ENCODE measurements around the gene COX4I2.
A peak's percentile ranks its signal among the peaks of the same experiment; 100 is the strongest.

The COX4I2 gene

DNA sequence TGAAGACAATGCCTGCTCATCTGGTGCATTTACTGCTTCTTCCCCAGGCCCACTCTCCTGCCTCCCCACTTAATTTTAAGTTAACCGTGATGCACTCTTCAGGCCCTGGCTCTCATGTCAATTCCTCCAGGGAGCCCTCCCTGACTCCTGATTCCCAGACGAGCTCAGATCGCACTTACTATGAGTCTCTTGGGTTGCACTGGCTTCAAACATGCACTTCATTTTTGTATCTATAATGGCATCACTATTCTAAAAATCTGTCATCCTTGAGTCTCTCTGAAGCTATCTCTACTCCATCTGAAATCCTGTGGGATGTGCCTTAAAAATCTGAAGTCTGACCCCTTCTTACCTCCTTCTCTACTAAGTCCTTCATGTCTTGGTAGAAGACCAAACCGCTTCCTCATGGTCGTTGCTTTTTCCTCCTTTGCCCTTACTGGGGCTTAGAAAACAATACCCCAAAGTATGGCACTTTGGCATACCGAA lies 24.7 kb downstream of the COX4I2 start:
- no peaks in the 10 kb centered on the region for H3K9me2 ChIP-seq (replicated peaks; ENCODE audit: insufficient read depth, low read length)
- H3K27ac ChIP-seq (ENCODE audit: low read length) = peak overlapping the region; percentile 52; the same call in 1 of the 2 replicates
- DNase-seq = no peak
- H3K9me3 ChIP-seq (replicated peaks; ENCODE audit: insufficient read depth, low read length) = no peaks in the 10 kb centered on the region
- peaks cover 50% of the 10 kb centered on the region for H3F3A ChIP-seq (ENCODE audit: insufficient read depth, low read length)
- H3K36me3 ChIP-seq (replicated peaks; ENCODE audit: insufficient read depth, low read length) = peaks cover 14% of the 10 kb centered on the region
- peaks cover 44% of the 10 kb centered on the region for H3K79me2 ChIP-seq (ENCODE audit: low read length)
- peak overlapping the region; percentile 57 for H3K4me2 ChIP-seq (ENCODE audit: low read depth, low read length)
- H4K20me1 ChIP-seq (ENCODE audit: insufficient read depth, low read length) = no peaks in the 10 kb centered on the region
- TF ChIP-seq, protein P1, sequence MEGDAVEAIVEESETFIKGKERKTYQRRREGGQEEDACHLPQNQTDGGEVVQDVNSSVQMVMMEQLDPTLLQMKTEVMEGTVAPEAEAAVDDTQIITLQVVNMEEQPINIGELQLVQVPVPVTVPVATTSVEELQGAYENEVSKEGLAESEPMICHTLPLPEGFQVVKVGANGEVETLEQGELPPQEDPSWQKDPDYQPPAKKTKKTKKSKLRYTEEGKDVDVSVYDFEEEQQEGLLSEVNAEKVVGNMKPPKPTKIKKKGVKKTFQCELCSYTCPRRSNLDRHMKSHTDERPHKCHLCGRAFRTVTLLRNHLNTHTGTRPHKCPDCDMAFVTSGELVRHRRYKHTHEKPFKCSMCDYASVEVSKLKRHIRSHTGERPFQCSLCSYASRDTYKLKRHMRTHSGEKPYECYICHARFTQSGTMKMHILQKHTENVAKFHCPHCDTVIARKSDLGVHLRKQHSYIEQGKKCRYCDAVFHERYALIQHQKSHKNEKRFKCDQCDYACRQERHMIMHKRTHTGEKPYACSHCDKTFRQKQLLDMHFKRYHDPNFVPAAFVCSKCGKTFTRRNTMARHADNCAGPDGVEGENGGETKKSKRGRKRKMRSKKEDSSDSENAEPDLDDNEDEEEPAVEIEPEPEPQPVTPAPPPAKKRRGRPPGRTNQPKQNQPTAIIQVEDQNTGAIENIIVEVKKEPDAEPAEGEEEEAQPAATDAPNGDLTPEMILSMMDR (IDR thresholded peaks at IDR 0.05; ENCODE audit: low read length) = no peak
- no peak for TF ChIP-seq EZH2phosphoT487 (IDR thresholded peaks at IDR 0.05; ENCODE audit: low read length)
- TF ChIP-seq EZH2 (optimal IDR thresholded peaks at IDR 0.05; ENCODE audit: low read depth, low read length) = no peak
- H2AFZ ChIP-seq (ENCODE audit: low read length) = no peak overlapping the region
- peaks cover 47% of the 10 kb centered on the region for H3K4me1 ChIP-seq (ENCODE audit: low read length)
- H3K4me3 ChIP-seq (ENCODE audit: low read length) = 0 out of 2 replicates have a peak overlapping the region, but pooled peaks have one; percentile 5
- no peak overlapping the region; the same call in 1 of the 2 replicates for H3K9ac ChIP-seq (ENCODE audit: low read length)
- H3K27me3 ChIP-seq (replicated peaks; ENCODE audit: insufficient read depth, low read length) = no peaks in the 10 kb centered on the region

DNA sequence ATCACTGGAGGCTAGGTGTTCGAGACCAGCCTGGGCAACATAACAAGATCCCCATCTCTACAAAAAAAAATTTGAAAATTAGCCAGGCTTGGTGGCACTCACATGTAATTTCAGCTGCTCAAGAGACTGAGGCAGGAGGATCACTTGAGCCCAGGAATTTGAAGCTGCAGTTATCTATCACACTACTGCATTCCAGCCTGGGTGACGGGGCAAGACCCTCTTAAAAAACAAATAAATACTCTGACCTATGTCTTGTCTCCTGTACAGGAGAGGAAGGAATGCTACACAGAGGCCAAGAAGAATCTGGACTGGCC lies 25.8 kb downstream of the COX4I2 start:
- TF ChIP-seq, protein P1 (IDR thresholded peaks at IDR 0.05; ENCODE audit: low read length) = no peak
- peaks cover 59% of the 10 kb centered on the region for H3F3A ChIP-seq (ENCODE audit: insufficient read depth, low read length)
- peaks cover 56% of the 10 kb centered on the region for H3K4me1 ChIP-seq (ENCODE audit: low read length)
- peaks cover 14% of the 10 kb centered on the region for H3K36me3 ChIP-seq (replicated peaks; ENCODE audit: insufficient read depth, low read length)
- no peaks in the 10 kb centered on the region for H3K27me3 ChIP-seq (replicated peaks; ENCODE audit: insufficient read depth, low read length)
- no peak overlapping the region for H2AFZ ChIP-seq (ENCODE audit: low read length)
- peaks cover 54% of the 10 kb centered on the region for H3K79me2 ChIP-seq (ENCODE audit: low read length)
- no peak overlapping the region for H3K9ac ChIP-seq (ENCODE audit: low read length)
- DNase-seq = no peak
- no peak overlapping the region; the same call in 1 of the 2 replicates for H3K27ac ChIP-seq (ENCODE audit: low read length)
- peaks cover 7% of the 10 kb centered on the region; the same call in 1 of the 2 replicates for H4K20me1 ChIP-seq (ENCODE audit: insufficient read depth, low read length)
- H3K9me2 ChIP-seq (replicated peaks; ENCODE audit: insufficient read depth, low read length) = no peaks in the 10 kb centered on the region
- H3K4me2 ChIP-seq (ENCODE audit: low read depth, low read length) = 0 out of 2 replicates have a peak overlapping the region, but pooled peaks have one; percentile 4
- no peak overlapping the region for H3K4me3 ChIP-seq (ENCODE audit: low read length)
- H3K9me3 ChIP-seq (replicated peaks; ENCODE audit: insufficient read depth, low read length) = no peaks in the 10 kb centered on the region

DNA sequence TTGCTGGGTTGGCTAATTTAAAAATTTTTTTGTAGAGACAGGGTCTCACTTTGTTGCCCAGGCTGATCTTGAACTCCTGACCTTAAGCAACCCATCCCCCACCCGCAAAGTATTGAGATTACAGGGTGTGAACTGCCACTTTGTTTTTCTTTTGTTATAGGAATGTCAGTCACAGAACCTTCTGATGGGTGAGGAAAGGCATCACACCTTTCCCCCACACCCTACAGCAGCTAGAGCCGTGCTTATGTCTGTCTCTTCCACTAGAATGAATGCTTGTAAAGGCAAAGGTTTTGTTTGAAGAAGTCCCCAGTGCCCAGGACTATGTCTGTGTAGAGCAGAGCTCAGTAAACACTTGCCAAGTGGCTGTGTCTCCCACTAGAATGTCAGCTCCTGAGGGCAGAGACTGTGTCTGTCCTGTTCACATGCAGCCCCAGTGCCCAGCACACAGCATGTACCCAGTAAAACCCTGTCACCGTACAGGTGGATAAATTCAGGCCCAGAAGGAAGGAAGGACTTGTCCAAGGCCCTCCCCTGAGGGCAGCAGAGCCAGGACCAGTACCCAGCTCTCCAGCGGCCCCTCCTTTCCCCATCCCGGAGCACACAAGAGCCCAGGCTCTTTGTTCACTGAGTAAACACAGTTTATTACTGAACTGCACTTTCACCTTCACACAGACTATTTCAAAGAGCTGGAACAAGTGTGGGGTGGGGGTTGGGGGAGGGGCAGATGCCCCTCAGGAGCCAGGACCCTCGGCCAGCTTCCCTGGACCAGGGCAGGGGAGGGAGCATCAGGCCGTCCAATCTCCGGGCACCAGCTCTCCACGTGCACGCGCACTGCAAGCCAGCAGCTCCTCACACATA lies 26.4 kb downstream of the COX4I2 start:
- H3K79me2 ChIP-seq (ENCODE audit: low read length) = peaks cover 60% of the 10 kb centered on the region
- no peak overlapping the region for H3K4me2 ChIP-seq (ENCODE audit: low read depth, low read length)
- H3F3A ChIP-seq (ENCODE audit: insufficient read depth, low read length) = peaks cover 61% of the 10 kb centered on the region
- H3K9ac ChIP-seq (ENCODE audit: low read length) = no peak overlapping the region
- H3K36me3 ChIP-seq (replicated peaks; ENCODE audit: insufficient read depth, low read length) = peaks cover 14% of the 10 kb centered on the region
- H3K27ac ChIP-seq (ENCODE audit: low read length) = peak overlapping the region; percentile 48; the same call in 1 of the 2 replicates
- H3K4me3 ChIP-seq (ENCODE audit: low read length) = no peak overlapping the region
- H3K9me2 ChIP-seq (replicated peaks; ENCODE audit: insufficient read depth, low read length) = no peaks in the 10 kb centered on the region
- no peak overlapping the region for H2AFZ ChIP-seq (ENCODE audit: low read length)
- TF ChIP-seq EZH2 (optimal IDR thresholded peaks at IDR 0.05; ENCODE audit: low read depth, low read length) = no peak
- TF ChIP-seq EZH2phosphoT487 (IDR thresholded peaks at IDR 0.05; ENCODE audit: low read length) = no peak
- TF ChIP-seq, protein P1 (IDR thresholded peaks at IDR 0.05; ENCODE audit: low read length) = no peak
- peaks cover 56% of the 10 kb centered on the region for H3K4me1 ChIP-seq (ENCODE audit: low read length)
- peaks cover 7% of the 10 kb centered on the region; the same call in 1 of the 2 replicates for H4K20me1 ChIP-seq (ENCODE audit: insufficient read depth, low read length)
- no peaks in the 10 kb centered on the region for H3K9me3 ChIP-seq (replicated peaks; ENCODE audit: insufficient read depth, low read length)
- no peak for DNase-seq
- no peaks in the 10 kb centered on the region for H3K27me3 ChIP-seq (replicated peaks; ENCODE audit: insufficient read depth, low read length)

Measured in MM.1S (cell line).